Liver (tissue), 3 donors: Measurements from ENCODE around the gene PRICKLE3.

ENCODE experiments used
- GABPA ChIP-seq, 2 donors: IDR thresholded peaks in 1 of 2; conservative IDR thresholded peaks in 1 of 2; 2 replicates each; pipeline ENCODE4 v1.6.1; 2016; ENCODE audit warnings: antibody characterized with exemption in 2 of 2, mild to moderate bottlenecking in 1 of 2, moderate library complexity in 1 of 2
- JUND ChIP-seq, 2 donors: IDR thresholded peaks; 2 replicates each; pipeline ENCODE4 v1.6.1; 2016; ENCODE audit warnings: antibody characterized with exemption in 2 of 2
- RXRA ChIP-seq, 2 donors: IDR thresholded peaks; 2 replicates each; pipeline ENCODE4 v1.6.1; 2017 to 2018; ENCODE audit warnings: antibody characterized with exemption in 2 of 2, mild to moderate bottlenecking in 1 of 2
- YY1 ChIP-seq: IDR thresholded peaks from 2 replicates; pipeline ENCODE4 v1.6.1; 2016; ENCODE audit warnings: antibody characterized with exemption, mild to moderate bottlenecking
- ZBTB33 ChIP-seq: IDR thresholded peaks from 2 replicates; pipeline ENCODE4 v1.6.1; 2016; ENCODE audit warnings: antibody characterized with exemption
- TF ChIP-seq, protein P1 (sequence below): fragments of 150-350 bp; IDR thresholded peaks from 2 replicates; pipeline ENCODE4 v1.5.1; 2017; ENCODE audit warnings: improper control_type of control experiment, low read depth, low read length; ENCODE audit not compliant: missing input control
- donor health status: healthy.
- donor health status: healthy.

GRCh38 chrX:49161632-49162031 lies 24.5 kb downstream of the PRICKLE3 start:
- TF ChIP-seq, protein P1, sequence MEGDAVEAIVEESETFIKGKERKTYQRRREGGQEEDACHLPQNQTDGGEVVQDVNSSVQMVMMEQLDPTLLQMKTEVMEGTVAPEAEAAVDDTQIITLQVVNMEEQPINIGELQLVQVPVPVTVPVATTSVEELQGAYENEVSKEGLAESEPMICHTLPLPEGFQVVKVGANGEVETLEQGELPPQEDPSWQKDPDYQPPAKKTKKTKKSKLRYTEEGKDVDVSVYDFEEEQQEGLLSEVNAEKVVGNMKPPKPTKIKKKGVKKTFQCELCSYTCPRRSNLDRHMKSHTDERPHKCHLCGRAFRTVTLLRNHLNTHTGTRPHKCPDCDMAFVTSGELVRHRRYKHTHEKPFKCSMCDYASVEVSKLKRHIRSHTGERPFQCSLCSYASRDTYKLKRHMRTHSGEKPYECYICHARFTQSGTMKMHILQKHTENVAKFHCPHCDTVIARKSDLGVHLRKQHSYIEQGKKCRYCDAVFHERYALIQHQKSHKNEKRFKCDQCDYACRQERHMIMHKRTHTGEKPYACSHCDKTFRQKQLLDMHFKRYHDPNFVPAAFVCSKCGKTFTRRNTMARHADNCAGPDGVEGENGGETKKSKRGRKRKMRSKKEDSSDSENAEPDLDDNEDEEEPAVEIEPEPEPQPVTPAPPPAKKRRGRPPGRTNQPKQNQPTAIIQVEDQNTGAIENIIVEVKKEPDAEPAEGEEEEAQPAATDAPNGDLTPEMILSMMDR: no peak
- TF ChIP-seq YY1: no peak
- TF ChIP-seq RXRA (IDR thresholded peaks at IDR 0.05): no peak
- TF ChIP-seq GABPA (IDR thresholded peaks at IDR 0.05 in 1 of 2, conservative IDR thresholded peaks at IDR 0.05 in 1 of 2): no peak
- no peak for TF ChIP-seq ZBTB33
- no peak for TF ChIP-seq JUND (IDR thresholded peaks at IDR 0.05)
